Loucy (cell line): ENCODE results near the gene ST6GALNAC1.

Source experiments
- H2AFZ ChIP-seq: fragments of 200-600 bp; sonication (generic); 2 replicates; pipeline ENCODE4 v1.6.0; 2016; ENCODE audit warnings: antibody characterized with exemption, mild to moderate bottlenecking, low read length, moderate library complexity
- H3F3A ChIP-seq: fragments of 200-600 bp; 2 replicates; pipeline ENCODE4 v1.6.0; 2016; ENCODE audit warnings: antibody characterized with exemption, low read depth, mild to moderate bottlenecking
- H3K27me3 ChIP-seq: fragments of 200-600 bp; sonication (generic); 2 replicates; pipeline ENCODE4 v1.6.1; 2014; ENCODE audit warnings: low read length, mild to moderate bottlenecking; ENCODE audit not compliant: insufficient read depth, poor library complexity, severe bottlenecking
- H3K36me3 ChIP-seq: fragments of 200-600 bp; sonication (generic); 2 replicates; pipeline ENCODE4 v1.6.1; 2016; ENCODE audit warnings: low read length; ENCODE audit not compliant: insufficient read depth
- H3K4me1 ChIP-seq: fragments of 200-600 bp; sonication (generic); 2 replicates; pipeline ENCODE4 v1.5.1; 2014; ENCODE audit warnings: low read length, mild to moderate bottlenecking; ENCODE audit not compliant: insufficient read depth, poor library complexity, severe bottlenecking
- H3K4me2 ChIP-seq: fragments of 200-600 bp; sonication (generic); 2 replicates; pipeline ENCODE4 v1.6.0; 2014; ENCODE audit warnings: antibody characterized with exemption, low read length, low read depth, mild to moderate bottlenecking; ENCODE audit not compliant: poor library complexity, severe bottlenecking
- H3K4me3 ChIP-seq: fragments of 200-600 bp; sonication (generic); 2 replicates; pipeline ENCODE4 v1.5.1; 2014; ENCODE audit warnings: low read length, mild to moderate bottlenecking, mixed read lengths; ENCODE audit not compliant: poor library complexity, severe bottlenecking
- H3K79me2 ChIP-seq: fragments of 200-600 bp; sonication (generic); 2 replicates; pipeline ENCODE4 v1.6.1; 2014; ENCODE audit warnings: low read length; ENCODE audit not compliant: insufficient read depth
- H3K9ac ChIP-seq: fragments of 200-600 bp; sonication (generic); 2 replicates; pipeline ENCODE4 v1.6.0; 2014; ENCODE audit warnings: mild to moderate bottlenecking, low read depth, low read length, moderate library complexity; ENCODE audit not compliant: poor library complexity, severe bottlenecking
- H3K9me2 ChIP-seq: fragments of 200-600 bp; sonication (generic); replicated peaks from 2 replicates; pipeline ENCODE4 v1.6.1; 2016; ENCODE audit warnings: low read depth, low read length, mixed read lengths
- H3K9me3 ChIP-seq: fragments of 200-600 bp; sonication (generic); 2 replicates; pipeline ENCODE4 v1.6.1; 2014; ENCODE audit warnings: mild to moderate bottlenecking, antibody characterized with exemption, low read length, low read depth; ENCODE audit not compliant: insufficient read depth
- H4K20me1 ChIP-seq: fragments of 200-600 bp; sonication (generic); 2 replicates; pipeline ENCODE4 v1.6.0; 2014; ENCODE audit warnings: antibody characterized with exemption, low read length, mild to moderate bottlenecking; ENCODE audit not compliant: insufficient read depth, poor library complexity, severe bottlenecking
- EZH2phosphoT487 ChIP-seq: fragments of 200-600 bp; IDR thresholded peaks from 2 replicates; pipeline ENCODE4 v1.6.1; 2018; ENCODE audit warnings: antibody characterized with exemption, mild to moderate bottlenecking, moderate library complexity, borderline replicate concordance
- TF ChIP-seq, protein P1 (sequence below): fragments of 200-600 bp; sonication (generic); conservative IDR thresholded peaks from 2 replicates; pipeline ENCODE4 v1.5.1; 2014; ENCODE audit warnings: mild to moderate bottlenecking, antibody characterized with exemption, low read length

The ST6GALNAC1 gene

DNA sequence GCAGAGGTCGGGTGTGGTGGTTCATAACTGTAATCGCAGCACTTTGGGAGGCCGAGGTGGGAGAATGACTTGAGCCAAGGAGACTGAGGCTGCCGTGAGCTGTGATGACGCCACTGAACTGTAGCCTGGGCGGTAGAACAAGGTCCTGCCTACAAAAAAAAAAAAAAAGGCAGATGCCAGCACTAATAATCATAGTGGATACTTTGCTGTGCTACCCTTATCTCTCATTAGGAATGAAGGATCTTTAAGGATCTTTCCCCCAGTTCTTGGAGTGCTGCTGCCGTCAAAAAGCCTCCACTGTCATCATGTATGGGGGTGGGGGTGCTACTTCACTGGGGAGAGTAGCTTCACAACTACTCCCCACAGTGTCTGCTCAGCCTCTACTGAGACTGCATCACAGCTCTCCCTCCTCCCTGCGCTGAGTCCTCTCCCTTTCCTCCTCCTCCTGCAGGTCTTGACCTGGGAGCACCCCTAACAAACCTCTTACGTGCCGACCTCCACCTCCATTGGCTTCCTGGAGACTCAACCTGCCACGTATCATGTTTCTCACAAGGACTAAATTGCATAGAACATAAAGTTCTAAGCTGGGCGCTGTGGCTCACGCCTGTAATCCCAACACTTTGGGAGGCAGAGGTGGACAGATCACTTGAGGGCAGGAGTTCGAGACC lies 24.4 kb upstream of the ST6GALNAC1 start:
- Histone ChIP-seq H3K9me3 (no peaks in the 10 kb centered on the region), H3K4me2 (no peak overlapping the region), H4K20me1 (no peaks in the 10 kb centered on the region), H3K4me1 (peaks cover 21% of the 10 kb centered on the region), H3K9ac (no peak overlapping the region), H3K4me3 (no peak overlapping the region), H2AFZ (no peak overlapping the region), H3F3A (no peaks in the 10 kb centered on the region), H3K36me3 (no peaks in the 10 kb centered on the region), H3K79me2 (peaks cover 10% of the 10 kb centered on the region), H3K9me2 (no peaks in the 10 kb centered on the region), H3K27me3 (no peaks in the 10 kb centered on the region)
- TF ChIP-seq EZH2phosphoT487: no peak
- TF ChIP-seq, protein P1, sequence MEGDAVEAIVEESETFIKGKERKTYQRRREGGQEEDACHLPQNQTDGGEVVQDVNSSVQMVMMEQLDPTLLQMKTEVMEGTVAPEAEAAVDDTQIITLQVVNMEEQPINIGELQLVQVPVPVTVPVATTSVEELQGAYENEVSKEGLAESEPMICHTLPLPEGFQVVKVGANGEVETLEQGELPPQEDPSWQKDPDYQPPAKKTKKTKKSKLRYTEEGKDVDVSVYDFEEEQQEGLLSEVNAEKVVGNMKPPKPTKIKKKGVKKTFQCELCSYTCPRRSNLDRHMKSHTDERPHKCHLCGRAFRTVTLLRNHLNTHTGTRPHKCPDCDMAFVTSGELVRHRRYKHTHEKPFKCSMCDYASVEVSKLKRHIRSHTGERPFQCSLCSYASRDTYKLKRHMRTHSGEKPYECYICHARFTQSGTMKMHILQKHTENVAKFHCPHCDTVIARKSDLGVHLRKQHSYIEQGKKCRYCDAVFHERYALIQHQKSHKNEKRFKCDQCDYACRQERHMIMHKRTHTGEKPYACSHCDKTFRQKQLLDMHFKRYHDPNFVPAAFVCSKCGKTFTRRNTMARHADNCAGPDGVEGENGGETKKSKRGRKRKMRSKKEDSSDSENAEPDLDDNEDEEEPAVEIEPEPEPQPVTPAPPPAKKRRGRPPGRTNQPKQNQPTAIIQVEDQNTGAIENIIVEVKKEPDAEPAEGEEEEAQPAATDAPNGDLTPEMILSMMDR: no peak

DNA sequence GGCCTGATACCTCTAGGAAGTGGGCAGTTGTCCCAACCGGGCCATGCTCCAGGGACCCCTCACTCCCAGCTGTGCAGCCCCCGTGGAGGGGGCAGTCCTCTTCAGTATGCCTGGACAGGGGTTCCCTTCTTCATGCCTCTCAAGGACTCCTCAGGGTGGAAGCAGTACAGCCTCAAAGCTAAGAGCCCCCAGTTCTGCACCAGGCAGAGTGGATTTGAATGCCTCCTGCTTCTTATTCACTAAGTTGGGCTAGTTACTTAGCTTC lies 23.9 kb upstream of the ST6GALNAC1 start:
- Histone ChIP-seq H3K27me3 (no peaks in the 10 kb centered on the region), H3K9me2 (no peaks in the 10 kb centered on the region), H2AFZ (no peak overlapping the region), H3K9ac (no peak overlapping the region), H3K79me2 (peaks cover 5% of the 10 kb centered on the region), H3K4me2 (no peak overlapping the region), H3K4me3 (no peak overlapping the region), H4K20me1 (no peaks in the 10 kb centered on the region), H3K36me3 (no peaks in the 10 kb centered on the region), H3F3A (no peaks in the 10 kb centered on the region), H3K9me3 (no peaks in the 10 kb centered on the region), H3K4me1 (peaks cover 16% of the 10 kb centered on the region)
- no peak for TF ChIP-seq EZH2phosphoT487
- TF ChIP-seq, protein P1: no peak

DNA sequence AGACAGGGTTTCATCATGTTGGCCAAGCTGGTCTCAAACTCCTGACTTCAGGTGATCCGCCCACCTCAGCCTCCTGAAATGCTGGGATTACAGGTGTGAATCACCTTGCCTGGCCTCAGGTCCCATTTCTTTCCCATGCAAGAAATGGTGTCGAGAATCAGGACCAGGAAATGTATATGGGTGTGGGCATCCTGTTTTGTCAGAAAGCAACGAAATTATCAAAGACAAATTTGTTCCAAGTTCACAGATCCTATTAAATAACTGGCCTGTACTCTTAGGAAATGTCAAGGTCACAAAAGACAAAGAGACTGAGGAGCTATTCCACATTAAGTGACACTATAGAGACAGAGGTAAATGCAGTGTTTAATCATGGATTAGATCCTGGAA lies 17.1 kb upstream of the ST6GALNAC1 start:
- no peaks in the 10 kb centered on the region for H3K9me2 ChIP-seq
- no peaks in the 10 kb centered on the region for H3K27me3 ChIP-seq
- H3K36me3 ChIP-seq: no peaks in the 10 kb centered on the region
- TF ChIP-seq EZH2phosphoT487: no peak
- TF ChIP-seq, protein P1: no peak
- no peak overlapping the region for H3K9ac ChIP-seq
- H2AFZ ChIP-seq: no peak overlapping the region
- no peak overlapping the region for H3K4me2 ChIP-seq
- H3K4me3 ChIP-seq: no peak overlapping the region
- H3K4me1 ChIP-seq: peaks cover 16% of the 10 kb centered on the region
- no peaks in the 10 kb centered on the region for H4K20me1 ChIP-seq
- no peaks in the 10 kb centered on the region for H3F3A ChIP-seq
- no peaks in the 10 kb centered on the region for H3K79me2 ChIP-seq
- no peaks in the 10 kb centered on the region for H3K9me3 ChIP-seq
